Immature natural killer cell (primary cell): ENCODE measurements around the gene CABP4. TPM values are rescaled to one million over a fixed set of nuclear protein-coding genes. Genes with fewer than 3 reads are reported as not detected.
"Not testable (repeated sequence)": the region's sequence is repeated elsewhere in the genome, so short reads cannot be mapped to it uniquely, and the experiment has no call there.

Source experiments
- DNase-seq, 3 donors: peaks; one replicate each; pipeline ENCODE4 v3.0.0; 2022; ENCODE audit warnings: mixed read lengths in 1 of 3
- H3K27ac Mint-ChIP-seq, 6 donors: one replicate each; pipeline ENCODE4 v1.8.0; 2020; ENCODE audit warnings: mixed read lengths in 6 of 6, mild to moderate bottlenecking in 5 of 6, inconsistent platforms in 4 of 6, moderate library complexity in 3 of 6
- H3K27me3 Mint-ChIP-seq, 3 donors: one replicate each; pipeline ENCODE4 v1.8.0; 2020 to 2021; ENCODE audit warnings: low read depth in 3 of 3, mild to moderate bottlenecking in 3 of 3, mixed read lengths in 3 of 3, moderate library complexity in 3 of 3, inconsistent platforms in 1 of 3
- H3K36me3 Mint-ChIP-seq, 3 donors: one replicate each; pipeline ENCODE4 v1.8.0; 2020; ENCODE audit warnings: mixed read lengths in 3 of 3, inconsistent platforms in 2 of 3, mild to moderate bottlenecking in 2 of 3
- H3K4me1 Mint-ChIP-seq, 2 donors: one replicate each; pipeline ENCODE4 v1.8.0; 2020; ENCODE audit warnings: inconsistent platforms in 2 of 2, mild to moderate bottlenecking in 2 of 2, mixed read lengths in 2 of 2, moderate library complexity in 1 of 2
- H3K4me3 Mint-ChIP-seq, 5 donors: one replicate each; pipeline ENCODE4 v1.8.0; 2020; ENCODE audit warnings: mild to moderate bottlenecking in 5 of 5, mixed read lengths in 5 of 5, inconsistent platforms in 3 of 5, moderate library complexity in 3 of 5
- H3K9me3 Mint-ChIP-seq, 6 donors: one replicate each; pipeline ENCODE4 v1.8.0; 2020; ENCODE audit warnings: mild to moderate bottlenecking in 6 of 6, mixed read lengths in 6 of 6, inconsistent platforms in 4 of 6, moderate library complexity in 3 of 6
- polyA plus RNA-seq, 3 donors: library from polyadenylated mRNA; unstranded; fragments of 300-500 nt; fragmentation: Illumina TruSeq; gene quantifications; one replicate each; pipeline ENCODE4 v1.2.3, GENCODE V29; 2021

CABP4 gene
- polyA plus RNA-seq, 3 donors from 2014 or later = 1.6 TPM; not detected in 2

- Mint-ChIP-seq H3K36me3 (no peaks in the 10 kb centered on the region), H3K27me3 (peaks cover 0 to 7% (median 3%) of the 10 kb centered on the region in 3 donors), H3K4me1 (peaks cover 9 to 12% of the 10 kb centered on the region in 2 donors), H3K27ac (peak overlapping the region in 1 of 6 donors; percentile 16), H3K4me3 (no peak overlapping the region), H3K9me3 (no peaks in the 10 kb centered on the region)
- no peak for DNase-seq
Observed at GRCh38 chr11:67472882-67473281, 17.7 kb downstream of the CABP4 start.

GRCh38 chr11:67476692-67477091 lies 21.5 kb downstream of the CABP4 start:
- H3K9me3 Mint-ChIP-seq, H3K27ac Mint-ChIP-seq, DNase-seq, H3K36me3 Mint-ChIP-seq, H3K4me1 Mint-ChIP-seq, H3K4me3 Mint-ChIP-seq, H3K27me3 Mint-ChIP-seq: not testable (repeated sequence)

- H3K9me3 Mint-ChIP-seq, H3K4me1 Mint-ChIP-seq, H3K36me3 Mint-ChIP-seq, H3K27ac Mint-ChIP-seq, DNase-seq, H3K4me3 Mint-ChIP-seq, H3K27me3 Mint-ChIP-seq: not testable (repeated sequence)
Observed at GRCh38 chr11:67477344-67478050, 22.3 kb downstream of the CABP4 start.

DNA sequence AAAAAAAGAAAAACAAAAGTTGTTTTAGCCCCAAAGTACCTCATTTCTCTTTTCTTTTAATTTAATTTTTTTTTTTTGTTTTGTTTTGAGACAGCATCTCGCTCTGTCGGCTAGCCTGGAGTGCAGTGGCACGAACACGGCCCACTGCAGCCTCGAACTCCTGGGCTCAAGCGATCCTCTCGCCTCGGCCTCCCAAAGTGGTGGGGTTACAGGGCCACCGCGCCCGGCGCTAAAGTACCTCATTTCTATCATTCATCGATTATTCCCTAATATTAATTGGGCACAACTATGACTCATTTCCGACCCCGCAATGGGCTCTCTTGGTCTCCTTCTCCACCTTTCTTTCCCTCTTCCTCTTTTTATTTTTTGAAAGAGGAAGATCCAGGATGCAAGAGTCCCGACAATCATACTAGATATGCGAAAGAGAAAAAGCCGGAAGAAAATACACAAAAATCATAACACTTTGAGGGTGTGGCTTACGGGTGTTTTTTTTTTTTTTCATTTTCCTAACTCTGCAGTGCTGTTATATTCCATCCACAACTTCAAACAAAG lies 27.2 kb downstream of the CABP4 start:
- H3K4me1 Mint-ChIP-seq = peaks cover 46 to 51% of the 10 kb centered on the region in 2 donors
- H3K9me3 Mint-ChIP-seq = no peaks in the 10 kb centered on the region
- H3K27ac Mint-ChIP-seq = peak overlapping the region; percentile 96 to 100 (median 100)
- H3K27me3 Mint-ChIP-seq = peaks cover 6 to 9% (median 9%) of the 10 kb centered on the region in 3 donors
- peak overlapping the region; percentile 96 to 100 (median 99) for H3K4me3 Mint-ChIP-seq
- DNase-seq = no peak
- peaks cover 0 to 4% (median 2%) of the 10 kb centered on the region in 3 donors for H3K36me3 Mint-ChIP-seq

DNA sequence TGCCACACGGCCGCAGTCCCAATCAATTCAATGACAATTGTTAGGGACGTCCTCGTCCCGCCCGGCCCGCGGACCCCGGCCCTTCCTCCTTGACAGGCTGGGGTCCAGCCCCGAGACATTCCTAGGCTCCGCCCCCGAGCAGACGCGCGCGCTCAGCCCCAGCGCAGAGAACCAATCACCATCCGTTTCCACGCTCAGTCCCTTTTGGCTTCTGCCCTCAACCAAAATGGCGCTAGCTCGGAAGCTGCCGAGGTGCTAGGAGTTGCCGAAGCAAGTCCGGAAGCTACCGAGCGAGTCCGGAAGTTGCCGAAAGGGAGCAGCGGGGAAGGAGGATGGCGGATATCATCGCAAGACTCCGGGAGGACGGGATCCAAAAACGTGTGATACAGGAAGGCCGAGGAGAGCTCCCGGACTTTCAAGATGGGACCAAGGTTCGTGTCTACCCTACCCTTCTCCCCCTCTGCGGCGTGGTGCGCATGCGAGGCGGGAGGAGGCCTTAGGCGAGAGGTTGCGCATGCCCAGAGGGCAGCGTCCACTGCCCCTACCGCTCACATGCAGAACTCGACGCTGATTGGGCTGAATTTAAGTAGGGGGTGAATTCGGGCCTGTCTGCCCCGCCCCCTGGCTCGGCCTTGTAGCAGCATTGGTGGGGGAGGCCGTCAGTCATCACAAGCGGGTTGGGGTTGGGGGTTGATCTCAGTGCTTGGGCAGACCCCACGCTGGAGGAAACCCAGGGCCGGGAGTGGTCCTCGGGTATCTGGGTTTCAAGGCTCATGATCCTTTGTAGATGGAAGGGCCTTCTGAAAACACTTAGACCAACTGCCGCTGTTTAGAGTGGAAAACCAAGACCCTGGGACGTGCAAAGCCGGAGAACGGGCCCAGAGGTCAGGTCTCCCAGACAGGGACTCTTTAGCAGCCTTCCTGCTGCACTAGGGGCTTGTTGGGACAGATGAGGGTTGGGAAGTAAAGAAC lies 28.0 kb downstream of the CABP4 start, which contains the start of gene AIP:
Gene AIP (plus strand): TSS at position 200 of the 972 bp plus-strand sequence. CDS start 133 bp downstream, at position 333.
- H3K9me3 Mint-ChIP-seq = no peaks in the 10 kb centered on the region
- peaks cover 0 to 9% (median 9%) of the 10 kb centered on the region in 3 donors for H3K36me3 Mint-ChIP-seq
- peaks cover 53 to 59% of the 10 kb centered on the region in 2 donors for H3K4me1 Mint-ChIP-seq
- DNase-seq = peak; percentile 96 to 97 (median 96)
- H3K27ac Mint-ChIP-seq = peak within 1 kb of the TSS; percentile 96 to 100 (median 100)
- H3K4me3 Mint-ChIP-seq = peak within 1 kb of the TSS; percentile 96 to 100 (median 99)
- peaks cover 5 to 9% (median 6%) of the 10 kb centered on the region in 3 donors for H3K27me3 Mint-ChIP-seq

- DNase-seq = peak; percentile 19 to 53 (median 33)
- H3K9me3 Mint-ChIP-seq = no peaks in the 10 kb centered on the region
- H3K36me3 Mint-ChIP-seq = peaks cover 0 to 10% (median 9%) of the 10 kb centered on the region in 3 donors
- peaks cover 5 to 9% (median 6%) of the 10 kb centered on the region in 3 donors for H3K27me3 Mint-ChIP-seq
- H3K4me1 Mint-ChIP-seq = peaks cover 55 to 60% of the 10 kb centered on the region in 2 donors
- H3K27ac Mint-ChIP-seq = peak overlapping the region; percentile 96 to 100 (median 100)
- peak overlapping the region; percentile 96 to 100 (median 99) for H3K4me3 Mint-ChIP-seq
Observed at GRCh38 chr11:67483831-67484665, 28.9 kb downstream of the CABP4 start.

- H3K4me3 Mint-ChIP-seq = peak overlapping the region; percentile 96 to 100 (median 99)
- no peaks in the 10 kb centered on the region for H3K9me3 Mint-ChIP-seq
- peak; percentile 20 to 41 (median 20) for DNase-seq
- H3K4me1 Mint-ChIP-seq = peaks cover 57 to 60% of the 10 kb centered on the region in 2 donors
- H3K36me3 Mint-ChIP-seq = peaks cover 0 to 14% (median 9%) of the 10 kb centered on the region in 3 donors
- H3K27ac Mint-ChIP-seq = peak overlapping the region; percentile 96 to 100 (median 100)
- peaks cover 5 to 9% (median 6%) of the 10 kb centered on the region in 3 donors for H3K27me3 Mint-ChIP-seq
Observed at GRCh38 chr11:67484847-67485311, 29.7 kb downstream of the CABP4 start.

- peaks cover 0 to 15% (median 9%) of the 10 kb centered on the region in 3 donors for H3K36me3 Mint-ChIP-seq
- H3K4me3 Mint-ChIP-seq = peak overlapping the region; percentile 52 to 82 (median 75)
- H3K4me1 Mint-ChIP-seq = peaks cover 57 to 60% of the 10 kb centered on the region in 2 donors
- H3K27ac Mint-ChIP-seq = peak overlapping the region; percentile 66 to 90 (median 87)
- H3K27me3 Mint-ChIP-seq, H3K9me3 Mint-ChIP-seq: not testable (repeated sequence)
- DNase-seq = peak; percentile 17 to 30 (median 19)
Observed at GRCh38 chr11:67485873-67486361, 30.8 kb downstream of the CABP4 start.

DNA sequence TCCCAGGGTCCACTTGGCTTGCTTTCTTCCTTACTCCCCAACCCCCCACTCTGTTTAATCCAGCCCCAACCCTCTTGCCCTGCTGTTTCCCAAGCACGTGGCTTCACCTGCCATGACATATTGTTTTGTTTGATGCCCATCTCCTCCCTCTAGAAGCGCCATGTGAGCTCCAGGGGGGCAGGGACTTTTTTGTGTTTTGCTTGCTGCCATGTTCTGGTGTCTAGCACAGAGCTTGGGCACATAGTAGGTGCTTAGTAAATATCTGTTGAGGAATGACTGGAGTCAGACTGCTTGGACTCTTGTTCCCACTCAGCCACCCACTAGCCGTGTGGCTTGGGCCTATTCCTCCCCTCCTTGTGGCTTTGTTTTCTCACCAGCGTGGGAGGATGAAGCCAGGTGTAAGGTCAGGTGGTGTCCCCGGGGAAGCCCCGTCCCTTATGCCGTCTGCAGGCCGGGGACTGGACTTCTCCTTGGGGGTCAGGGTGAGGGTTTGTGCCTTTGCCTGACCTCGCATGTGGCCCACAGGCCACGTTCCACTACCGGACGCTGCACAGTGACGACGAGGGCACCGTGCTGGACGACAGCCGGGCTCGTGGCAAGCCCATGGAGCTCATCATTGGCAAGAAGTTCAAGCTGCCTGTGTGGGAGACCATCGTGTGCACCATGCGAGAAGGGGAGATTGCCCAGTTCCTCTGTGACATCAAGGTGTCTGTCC lies 31.5 kb downstream of the CABP4 start:
- Mint-ChIP-seq H3K9me3 (no peaks in the 10 kb centered on the region), H3K4me1 (peaks cover 57 to 60% of the 10 kb centered on the region in 2 donors), H3K27me3 (peaks cover 4 to 9% (median 6%) of the 10 kb centered on the region in 3 donors), H3K27ac (peak overlapping the region; percentile 66 to 90 (median 87)), H3K36me3 (peaks cover 0 to 15% (median 9%) of the 10 kb centered on the region in 3 donors), H3K4me3 (peak overlapping the region; percentile 52 to 82 (median 75))
- peak; percentile 27 to 50 (median 40) for DNase-seq

DNA sequence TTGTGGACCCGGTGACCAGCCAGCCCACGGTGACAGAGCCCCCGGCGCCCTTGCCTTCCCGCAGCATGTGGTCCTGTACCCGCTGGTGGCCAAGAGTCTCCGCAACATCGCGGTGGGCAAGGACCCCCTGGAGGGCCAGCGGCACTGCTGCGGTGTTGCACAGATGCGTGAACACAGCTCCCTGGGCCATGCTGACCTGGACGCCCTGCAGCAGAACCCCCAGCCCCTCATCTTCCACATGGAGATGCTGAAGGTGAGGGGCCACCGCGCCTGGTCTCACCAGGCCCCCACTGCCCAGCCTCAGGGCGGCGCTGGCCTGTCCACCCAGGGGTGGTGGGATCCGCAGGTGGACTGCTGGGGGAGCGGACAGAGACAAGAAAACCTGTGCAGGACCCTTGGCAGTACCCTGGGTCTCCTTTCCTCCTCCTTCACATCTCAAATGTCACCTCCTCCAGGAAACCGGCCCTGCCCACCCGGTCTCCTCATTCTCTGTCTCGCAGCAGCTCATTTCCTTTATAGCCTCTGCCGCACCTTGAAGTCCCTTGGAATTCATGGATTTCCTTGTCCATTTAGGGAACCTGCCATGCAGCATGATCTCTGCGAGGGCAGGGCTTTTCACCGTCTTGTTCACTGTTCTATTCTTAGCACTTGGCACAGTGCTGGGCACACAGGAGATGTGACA lies 34.2 kb downstream of the CABP4 start:
- H3K9me3 Mint-ChIP-seq = no peaks in the 10 kb centered on the region
- H3K4me3 Mint-ChIP-seq = no peak overlapping the region

GRCh38 chr11:67489885-67490726 lies 35.0 kb downstream of the CABP4 start:
- H3K27ac Mint-ChIP-seq = peak overlapping the region in 3 of 6 donors; percentile 55 to 80 (median 58)
- peaks cover 0 to 15% (median 9%) of the 10 kb centered on the region in 3 donors for H3K36me3 Mint-ChIP-seq
- peaks cover 28 to 31% of the 10 kb centered on the region in 2 donors for H3K4me1 Mint-ChIP-seq
- DNase-seq = no peak
- H3K4me3 Mint-ChIP-seq = no peak overlapping the region
- H3K27me3 Mint-ChIP-seq = no peaks in the 10 kb centered on the region
- no peaks in the 10 kb centered on the region for H3K9me3 Mint-ChIP-seq

More for the DNA sequence above, 34.2 kb downstream of the CABP4 start:
- H3K27ac Mint-ChIP-seq = peak overlapping the region in 2 of 6 donors; percentile 55 to 80
- no peak for DNase-seq
- H3K27me3 Mint-ChIP-seq = peaks cover 0 to 2% (median under 1%) of the 10 kb centered on the region in 3 donors
- H3K4me1 Mint-ChIP-seq = peaks cover 35 to 38% of the 10 kb centered on the region in 2 donors
- peaks cover 0 to 15% (median 9%) of the 10 kb centered on the region in 3 donors for H3K36me3 Mint-ChIP-seq
